Naive thymus-derived CD8-positive, alpha-beta T cell (primary cell): ENCODE data around the gene NFU1. TPM values are rescaled to one million over a fixed set of nuclear protein-coding genes. Genes with fewer than 3 reads are reported as not detected.
A peak's percentile ranks its signal among the peaks of the same experiment; 100 is the strongest.

ENCODE experiments used
- ATAC-seq, 2 donors: fragments of 150-1000 bp; cut with Tn5 transposase in 1 of 2; sonication (Bioruptor Pico), chemical (Tn5 transposase) in 1 of 2; 1 replicate in 1 of 2; 2 replicates in 1 of 2; pipeline ENCODE4 v1.10.0; 2021; ENCODE audit warnings: mild to moderate bottlenecking in 2 of 2, moderate library complexity in 2 of 2
- POLR2A ChIA-PET: fragments of 350-600 bp; sonication (Branson Sonifier 250); formaldehyde crosslinking; loops from one replicate; lab custom pipeline; 2021; ENCODE audit warnings: antibody characterized with exemption; lab: Charles Lee
- DNase-seq, 10 donors: peaks; one replicate each; pipeline versions ENCODE4 v3.0.0 to v3.0.0-alpha.2; 2020 to 2022
- H3K27ac Mint-ChIP-seq, 10 donors: one replicate each; pipeline ENCODE4 v1.8.0; 2020 to 2022; ENCODE audit warnings: mild to moderate bottlenecking in 10 of 10, mixed read lengths in 10 of 10, moderate library complexity in 4 of 10, inconsistent platforms in 1 of 10
- H3K27me3 Mint-ChIP-seq, 5 donors: one replicate each; pipeline ENCODE4 v1.8.0; 2021 to 2022; ENCODE audit warnings: mixed read lengths in 5 of 5
- H3K36me3 Mint-ChIP-seq, 3 donors: one replicate each; pipeline ENCODE4 v1.8.0; 2020 to 2022; ENCODE audit warnings: mixed read lengths in 3 of 3, mild to moderate bottlenecking in 2 of 3, inconsistent platforms in 1 of 3
- H3K4me1 Mint-ChIP-seq, 4 donors: one replicate each; pipeline ENCODE4 v1.8.0; 2021 to 2022; ENCODE audit warnings: mixed read lengths in 4 of 4
- H3K4me3 Mint-ChIP-seq, 10 donors: one replicate each; pipeline ENCODE4 v1.8.0; 2020 to 2022; ENCODE audit warnings: mild to moderate bottlenecking in 10 of 10, mixed read lengths in 10 of 10, moderate library complexity in 6 of 10, inconsistent platforms in 1 of 10
- H3K9me3 Mint-ChIP-seq, 9 donors: one replicate each; pipeline ENCODE4 v1.8.0; 2020 to 2022; ENCODE audit warnings: mixed read lengths in 9 of 9, mild to moderate bottlenecking in 3 of 9, inconsistent platforms in 1 of 9, moderate library complexity in 1 of 9
- polyA plus RNA-seq, 3 donors: library from polyadenylated mRNA; unstranded; fragments of 300-500 nt; fragmentation: Illumina TruSeq; gene quantifications; one replicate each; pipeline ENCODE4 v1.2.3, GENCODE V29; 2021
- total RNA-seq, 8 experiments: library from RNA in 2 of 8; stranded (reverse) in 2 of 8; gene quantifications; one replicate each; pipeline ENCODE4 v1.2.3 and lab custom pipeline; 2021 to 2026

Gene NFU1
- total and polyA plus RNA-seq, 5 experiments from 2014 or later, result 29.6 to 96.9 (median 78.6) TPM

DNA sequence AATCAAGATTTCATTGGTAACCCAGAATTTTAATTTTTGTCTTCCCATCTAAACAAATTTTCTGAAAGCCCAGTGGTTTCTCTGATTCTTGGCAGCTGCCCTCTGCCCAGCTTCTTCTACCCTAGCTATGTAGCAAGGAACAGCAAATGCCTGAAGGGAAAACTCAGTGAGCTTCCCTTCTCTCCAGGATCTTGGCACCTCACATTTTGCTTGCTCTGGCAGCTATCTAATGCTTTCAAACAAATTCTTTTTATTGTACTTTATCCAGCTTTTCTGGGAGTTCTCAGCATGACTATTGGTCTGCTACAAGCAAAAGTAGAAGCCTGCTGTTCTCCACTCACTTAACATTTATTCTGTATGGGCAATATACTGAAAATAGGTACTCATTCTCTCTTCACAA lies 31.9 kb downstream of the NFU1 start:
- Mint-ChIP-seq H3K4me1 (peaks cover 0 to 1% (median 0%) of the 10 kb centered on the region in 4 donors), H3K27me3 (no peaks in the 10 kb centered on the region), H3K4me3 (no peak overlapping the region), H3K36me3 (peaks cover 10 to 68% (median 32%) of the 10 kb centered on the region in 3 donors), H3K27ac (peak overlapping the region in 2 of 10 donors; percentile 43 to 50), H3K9me3 (peaks cover 0 to 2% (median 0%) of the 10 kb centered on the region in 9 donors)
- POLR2A ChIA-PET, result no interaction called here
- ATAC-seq (no peak), DNase-seq (no peak)

DNA sequence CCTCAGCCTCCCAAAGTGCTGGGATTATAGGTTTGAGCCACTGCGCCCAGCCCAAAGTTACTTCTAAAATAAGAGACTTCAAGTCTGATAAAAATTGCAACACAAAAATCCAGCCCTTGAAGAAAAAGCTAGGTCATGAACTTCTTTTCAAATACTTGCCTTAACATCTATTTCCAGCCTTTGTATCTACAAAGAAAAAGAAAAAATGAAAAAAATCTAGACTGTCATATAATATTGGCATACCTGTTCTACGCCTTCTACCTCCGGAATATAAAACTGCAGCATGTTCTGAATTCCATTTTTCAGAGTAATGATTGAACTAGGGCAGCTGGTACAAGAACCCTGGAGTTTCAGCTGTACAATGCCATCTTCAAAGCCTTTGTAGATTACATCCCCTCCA lies 37.1 kb downstream of the NFU1 start:
- Mint-ChIP-seq H3K9me3 (peaks cover 0 to under 1% (median 0%) of the 10 kb centered on the region in 9 donors), H3K27ac (no peak overlapping the region), H3K4me1 (peaks cover 0 to 1% (median 0%) of the 10 kb centered on the region in 4 donors), H3K27me3 (no peaks in the 10 kb centered on the region), H3K36me3 (peaks cover 11 to 83% (median 21%) of the 10 kb centered on the region in 3 donors), H3K4me3 (no peak overlapping the region)
- DNase-seq (no peak), ATAC-seq (no peak)
- POLR2A ChIA-PET, result no interaction called here

DNA sequence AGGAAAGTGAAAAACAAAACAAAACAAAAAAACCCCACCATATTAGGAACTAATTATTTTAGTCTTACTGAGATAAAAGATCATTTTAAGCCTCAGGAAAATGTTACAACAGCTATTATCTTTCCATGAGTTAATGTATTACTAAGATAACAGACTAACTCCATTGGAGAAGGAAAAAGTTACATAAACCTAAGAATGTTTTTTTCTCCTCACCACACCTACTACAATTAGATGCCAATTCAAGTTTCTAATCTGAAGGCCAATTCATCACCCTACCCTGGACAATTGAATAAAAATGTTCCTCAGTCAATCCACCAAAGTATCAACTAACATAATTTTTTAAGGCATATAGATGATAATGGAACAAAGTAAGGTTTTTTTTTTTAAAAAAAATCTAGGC lies 40.0 kb downstream of the NFU1 start:
- peaks cover 0 to 10% (median 0%) of the 10 kb centered on the region in 9 donors for H3K9me3 Mint-ChIP-seq
- H3K27me3 Mint-ChIP-seq, result no peaks in the 10 kb centered on the region
- H3K4me1 Mint-ChIP-seq, result no peaks in the 10 kb centered on the region
- ATAC-seq (no peak), DNase-seq (no peak)
- POLR2A ChIA-PET, result interaction anchor here (0.5 kb wide), 1 partner anchor 672 kb away, joined by 3 read pairs; no protein-coding TSS in a partner anchor
- H3K36me3 Mint-ChIP-seq, result peaks cover 4 to 80% (median 26%) of the 10 kb centered on the region in 3 donors
- H3K27ac Mint-ChIP-seq, result no peak overlapping the region
- H3K4me3 Mint-ChIP-seq, result no peak overlapping the region

DNA sequence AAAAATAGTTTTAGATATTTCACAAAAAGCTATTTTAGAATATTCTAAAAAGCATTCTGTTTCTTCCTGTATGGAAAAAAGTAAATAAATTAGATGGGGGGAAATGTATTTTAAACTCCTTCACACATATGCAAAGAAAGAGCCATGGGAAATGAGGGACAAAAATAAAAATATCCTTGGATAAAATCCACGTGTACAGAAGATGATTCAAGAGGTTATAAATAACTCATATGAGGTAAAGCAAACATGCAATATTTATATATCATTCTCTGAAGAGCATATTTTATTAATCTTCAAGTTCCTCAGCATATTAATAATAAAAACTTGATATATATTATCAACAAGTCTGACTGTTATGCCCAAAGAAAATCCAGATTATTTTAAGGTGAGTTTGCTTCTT lies 41.4 kb downstream of the NFU1 start:
- peaks cover 4 to 72% (median 26%) of the 10 kb centered on the region in 3 donors for H3K36me3 Mint-ChIP-seq
- DNase-seq (no peak), ATAC-seq (no peak)
- H3K9me3 Mint-ChIP-seq, result peaks cover 0 to 10% (median 0%) of the 10 kb centered on the region in 9 donors
- H3K27me3 Mint-ChIP-seq, result no peaks in the 10 kb centered on the region
- no peak overlapping the region for H3K27ac Mint-ChIP-seq
- H3K4me3 Mint-ChIP-seq, result no peak overlapping the region
- no peaks in the 10 kb centered on the region for H3K4me1 Mint-ChIP-seq
- POLR2A ChIA-PET, result interaction anchor here (0.7 kb wide), 1 partner anchor 35 kb away, joined by 9 read pairs; no protein-coding TSS in a partner anchor

DNA sequence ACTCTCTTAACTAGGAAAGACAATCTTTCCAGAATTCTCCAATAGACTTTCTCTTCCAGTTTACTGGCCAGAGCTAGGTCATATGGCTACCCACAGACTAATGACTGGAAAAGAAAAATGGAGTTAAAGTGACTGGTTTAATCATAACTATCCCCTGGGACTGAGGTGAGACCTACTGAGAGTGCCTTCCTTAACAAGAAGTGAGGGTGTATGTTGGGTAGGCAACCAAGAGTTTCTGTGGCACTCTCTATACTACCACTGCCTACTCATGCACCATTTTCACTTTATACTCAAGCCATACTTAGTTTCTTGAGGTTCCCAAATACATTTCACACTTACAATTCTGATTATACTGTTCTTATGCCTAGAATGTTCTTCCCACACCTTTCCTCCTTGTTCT lies 43.3 kb downstream of the NFU1 start:
- POLR2A ChIA-PET, result no interaction called here
- Mint-ChIP-seq H3K27me3 (no peaks in the 10 kb centered on the region), H3K4me3 (no peak overlapping the region), H3K36me3 (peaks cover 0 to 55% (median 22%) of the 10 kb centered on the region in 3 donors), H3K4me1 (no peaks in the 10 kb centered on the region), H3K27ac (peak overlapping the region in 1 of 10 donors; percentile 91), H3K9me3 (peaks cover 0 to 10% (median 0%) of the 10 kb centered on the region in 9 donors)
- DNase-seq, result no peak
- no peak for ATAC-seq

DNA sequence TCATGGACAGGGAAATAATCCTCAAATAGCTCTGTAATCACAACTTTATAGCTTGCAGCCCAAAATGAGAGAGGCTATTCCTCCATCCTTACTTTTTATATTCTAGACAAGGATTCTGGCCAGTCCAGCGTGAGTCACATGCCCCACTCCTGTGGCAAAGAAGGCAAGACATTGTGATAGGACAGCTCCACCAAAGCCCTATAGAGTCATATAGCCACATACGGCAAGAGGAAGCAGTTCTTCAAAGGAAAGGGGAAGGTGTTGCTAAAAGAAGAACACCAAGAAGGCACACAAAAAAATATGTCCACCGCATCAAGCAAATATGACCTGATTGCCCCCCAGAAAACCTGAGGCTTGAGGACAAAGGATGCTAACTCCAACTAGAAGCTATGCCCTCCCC lies 46.8 kb downstream of the NFU1 start:
- H3K9me3 Mint-ChIP-seq, result peaks cover 0 to 10% (median 0%) of the 10 kb centered on the region in 9 donors
- H3K36me3 Mint-ChIP-seq, result peaks cover 0 to 24% (median 17%) of the 10 kb centered on the region in 3 donors
- no peak overlapping the region for H3K4me3 Mint-ChIP-seq
- H3K27me3 Mint-ChIP-seq, result no peaks in the 10 kb centered on the region
- peaks cover 4 to 28% (median 22%) of the 10 kb centered on the region in 4 donors for H3K4me1 Mint-ChIP-seq
- H3K27ac Mint-ChIP-seq, result no peak overlapping the region
- DNase-seq (no peak), ATAC-seq (no peak)
- POLR2A ChIA-PET, result interaction anchor here (0.6 to 1.1 kb wide), 2 partner anchors 36 to 46 kb away, joined by 3 read pairs; no protein-coding TSS in a partner anchor

DNA sequence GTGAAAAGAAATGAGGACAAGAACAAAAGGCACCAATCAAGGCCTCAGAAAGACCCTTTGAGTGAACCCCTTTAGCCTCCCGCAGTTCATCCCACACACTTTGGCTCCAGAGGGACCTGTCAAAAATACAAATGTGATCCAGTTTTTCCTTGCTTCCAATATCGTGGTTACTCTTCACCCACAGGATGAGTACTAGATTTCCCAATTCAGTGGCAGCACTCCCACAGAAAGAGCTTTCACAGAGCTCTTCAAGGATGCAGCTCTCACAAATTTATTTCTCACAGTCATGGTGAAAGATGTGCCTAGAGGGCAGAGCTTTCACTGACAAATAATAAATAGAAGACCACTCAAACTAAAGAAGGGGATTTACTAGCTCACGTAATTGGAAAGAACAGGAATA lies 47.2 kb downstream of the NFU1 start:
- DNase-seq, result no peak
- peaks cover 4 to 28% (median 23%) of the 10 kb centered on the region in 4 donors for H3K4me1 Mint-ChIP-seq
- peaks cover 0 to 19% (median 16%) of the 10 kb centered on the region in 3 donors for H3K36me3 Mint-ChIP-seq
- peaks cover 0 to 10% (median 0%) of the 10 kb centered on the region in 9 donors for H3K9me3 Mint-ChIP-seq
- H3K4me3 Mint-ChIP-seq, result no peak overlapping the region
- no peak for ATAC-seq
- H3K27ac Mint-ChIP-seq, result no peak overlapping the region
- POLR2A ChIA-PET, result interaction anchor here (1.1 kb wide), 1 partner anchor 47 kb away, joined by 3 read pairs; no protein-coding TSS in a partner anchor
- H3K27me3 Mint-ChIP-seq, result no peaks in the 10 kb centered on the region

DNA sequence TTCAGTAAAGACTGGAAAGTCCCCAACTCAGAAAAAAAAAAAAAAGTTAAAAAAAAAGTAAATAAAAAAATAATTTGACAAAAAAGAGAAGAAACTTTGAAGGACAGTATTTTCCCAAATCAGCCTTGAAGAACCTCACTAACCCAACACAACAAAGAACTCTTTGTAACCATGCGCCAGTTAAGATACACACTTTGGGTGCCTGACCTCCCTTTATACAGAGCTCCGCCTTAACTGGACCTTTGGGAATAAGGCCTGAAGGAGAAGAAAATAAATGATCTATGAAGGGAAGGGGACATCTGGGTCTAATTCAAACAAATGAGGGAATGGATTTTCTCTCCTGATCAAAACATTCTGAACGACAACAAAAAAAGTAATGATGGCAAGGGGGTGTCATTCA lies 48.0 kb downstream of the NFU1 start:
- Mint-ChIP-seq H3K4me3 (no peak overlapping the region), H3K27me3 (no peaks in the 10 kb centered on the region), H3K36me3 (peaks cover 0 to 12% (median 8%) of the 10 kb centered on the region in 3 donors), H3K27ac (no peak overlapping the region), H3K4me1 (peaks cover 4 to 30% (median 26%) of the 10 kb centered on the region in 4 donors), H3K9me3 (peaks cover 0 to 5% (median 0%) of the 10 kb centered on the region in 9 donors)
- DNase-seq (no peak), ATAC-seq (no peak)
- POLR2A ChIA-PET, result interaction anchor here (1.1 kb wide), 1 partner anchor 47 kb away, joined by 3 read pairs; no protein-coding TSS in a partner anchor

DNA sequence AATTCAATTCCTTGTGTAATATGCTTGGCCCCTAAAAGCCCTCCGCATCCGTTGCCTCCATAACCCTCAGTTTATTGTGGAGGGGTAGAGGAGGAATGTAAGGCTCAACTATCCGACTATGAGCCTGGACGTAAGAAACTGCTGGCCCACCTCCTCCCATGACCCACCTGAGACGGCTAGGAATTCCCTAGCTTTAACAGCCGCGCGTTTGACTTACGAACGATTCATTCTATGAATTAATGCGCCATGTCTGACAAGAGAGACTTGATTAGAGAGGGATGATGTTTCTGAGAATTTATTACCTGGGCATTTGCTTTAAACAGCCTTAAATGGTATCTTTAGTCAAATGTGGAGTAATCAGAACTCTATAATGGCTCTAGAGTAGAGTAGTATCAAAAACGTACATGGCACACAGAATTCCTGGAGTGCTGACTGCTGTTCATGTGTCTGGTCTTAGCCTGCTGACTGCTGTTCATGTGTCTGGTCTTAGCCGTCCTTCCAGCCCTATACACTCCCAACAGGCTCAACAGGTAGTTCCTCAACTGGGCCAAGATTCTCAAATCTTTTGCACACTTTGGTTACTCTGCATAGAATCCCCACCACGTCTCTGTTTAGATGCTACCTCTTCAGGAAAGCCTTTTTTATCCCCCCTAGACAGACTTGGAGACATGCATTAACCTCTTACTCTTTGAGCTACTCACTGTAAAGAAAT lies 49.3 kb downstream of the NFU1 start:
- no peaks in the 10 kb centered on the region for H3K27me3 Mint-ChIP-seq

DNA sequence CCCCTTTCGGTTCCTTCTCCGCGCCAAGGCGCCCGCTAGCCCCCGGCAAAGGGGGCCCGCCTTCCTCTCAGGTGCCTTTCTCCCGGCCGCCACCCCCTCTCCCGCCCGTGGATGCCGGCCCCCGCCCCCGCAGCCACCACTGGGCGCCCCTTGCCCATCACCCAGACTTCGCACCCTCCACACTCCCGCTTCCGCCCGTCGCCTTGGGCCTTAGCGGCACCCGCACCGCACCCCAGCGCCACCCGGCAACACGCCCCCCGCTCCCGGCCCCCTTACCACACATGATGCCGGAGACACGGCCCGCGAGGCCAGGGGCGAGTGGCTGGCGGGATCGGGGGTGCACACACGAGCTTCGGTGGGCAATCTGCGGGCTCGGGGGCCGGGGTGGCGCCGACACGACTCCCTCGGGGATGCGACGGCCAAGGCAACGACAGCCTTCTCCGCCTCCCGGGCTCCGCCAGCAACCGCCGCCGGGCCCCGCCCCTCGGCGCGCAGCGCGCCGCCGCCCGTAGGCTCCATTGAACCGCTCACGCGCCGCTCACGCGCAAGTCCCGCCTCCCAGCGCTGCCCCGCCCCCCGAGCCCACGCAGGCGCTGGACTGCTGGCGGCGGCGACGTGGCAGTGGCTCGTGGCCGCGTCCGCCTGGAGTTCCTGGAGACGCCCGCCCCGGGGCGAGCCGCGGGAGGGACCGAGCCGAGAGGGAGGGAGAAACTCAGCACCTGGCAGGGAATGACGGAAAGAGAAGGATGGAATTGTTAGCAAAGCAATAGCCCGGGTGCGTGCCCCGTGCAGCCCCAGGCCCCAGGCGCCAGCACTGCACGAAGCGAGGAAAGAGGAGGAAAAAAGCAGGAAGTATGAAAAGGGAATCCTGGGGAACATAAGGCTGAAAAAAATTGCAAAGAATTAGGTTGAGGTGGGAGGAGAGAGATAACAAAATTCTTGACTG lies 50.2 kb downstream of the NFU1 start, which contains the start of gene GFPT1:
TSS of gene GFPT1 (minus strand) at position 439 of the 946 bp plus-strand sequence. CDS start at position 283, 156 bp downstream.
- H3K4me1 Mint-ChIP-seq, result peaks cover 14 to 48% (median 42%) of the 10 kb centered on the region in 4 donors

More for the DNA sequence above, 49.3 kb downstream of the NFU1 start:
- no peaks in the 10 kb centered on the region for H3K9me3 Mint-ChIP-seq
- DNase-seq (no peak), ATAC-seq (no peak)
- H3K27ac Mint-ChIP-seq, result peak overlapping the region in 9 of 10 donors; percentile 79 to 94 (median 90)
- H3K36me3 Mint-ChIP-seq, result no peaks in the 10 kb centered on the region
- POLR2A ChIA-PET, result no interaction called here
- H3K4me1 Mint-ChIP-seq, result peaks cover 7 to 39% (median 34%) of the 10 kb centered on the region in 4 donors
- peak overlapping the region; percentile 85 to 94 (median 89) for H3K4me3 Mint-ChIP-seq

DNA sequence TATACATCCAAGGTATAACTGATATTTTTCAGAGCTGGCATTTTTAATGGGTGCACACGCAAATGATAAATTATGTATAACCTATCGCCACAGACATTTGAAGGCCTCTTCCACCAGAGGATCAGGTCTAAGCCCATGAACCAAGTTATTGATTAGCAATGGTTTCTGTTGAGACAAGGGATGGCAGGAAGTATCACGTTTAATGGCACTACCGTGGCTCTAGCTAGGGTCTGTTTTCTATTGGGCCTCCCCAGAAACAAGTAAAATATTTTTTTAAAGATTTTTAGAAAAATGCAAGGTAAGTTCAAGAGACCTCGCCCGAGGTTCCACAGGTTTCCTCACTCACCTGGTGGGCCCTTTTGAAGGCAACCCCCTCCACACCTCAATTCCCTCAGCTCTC lies 50.9 kb downstream of the NFU1 start:
- peak overlapping the region; percentile 80 to 94 (median 87) for H3K4me3 Mint-ChIP-seq
- H3K4me1 Mint-ChIP-seq, result peaks cover 15 to 51% (median 46%) of the 10 kb centered on the region in 4 donors
- peak overlapping the region in 9 of 10 donors; percentile 47 to 94 (median 80) for H3K27ac Mint-ChIP-seq
- POLR2A ChIA-PET, result interaction anchor here (0.6 to 1.5 kb wide), 3 partner anchors 9 to 457 kb away, joined by 3 to 8 read pairs (median 4); partner anchors contain the start of gene NFU1
- ATAC-seq, result peak in 1 of 2 donors; percentile 1
- H3K27me3 Mint-ChIP-seq, result no peaks in the 10 kb centered on the region
- H3K9me3 Mint-ChIP-seq, result no peaks in the 10 kb centered on the region
- H3K36me3 Mint-ChIP-seq, result peaks cover 0 to 9% (median 0%) of the 10 kb centered on the region in 3 donors
- DNase-seq, result peak in 1 of 10 donors; percentile 6

More for the DNA sequence above, 50.2 kb downstream of the NFU1 start, which contains the start of gene GFPT1:
- Mint-ChIP-seq H3K27ac (peak within 1 kb of the TSS; percentile 45 to 94 (median 90)), H3K4me3 (peak within 1 kb of the TSS; percentile 85 to 94 (median 89)), H3K36me3 (peaks cover 0 to 6% (median 0%) of the 10 kb centered on the region in 3 donors), H3K9me3 (no peaks in the 10 kb centered on the region), H3K27me3 (no peaks in the 10 kb centered on the region)
- ATAC-seq (peak; percentile 91 to 94), DNase-seq (peak; percentile 85 to 92 (median 90))
- POLR2A ChIA-PET, result interaction anchor here (0.6 to 1.5 kb wide), 3 partner anchors 10 to 456 kb away, joined by 3 to 8 read pairs (median 4); partner anchors contain the start of gene NFU1
